ENCODE data around the gene PDPR. TPM values are rescaled to one million over a fixed set of nuclear protein-coding genes. Genes with fewer than 3 reads are reported as not detected.
A peak's percentile ranks its signal among the peaks of the same experiment; 100 is the strongest.

The PDPR gene
- total and polyA plus RNA-seq, 2 donors (not counting 3 experiments of a cell fraction or from before 2014, with no cell fraction given): 26.4 to 29.9 TPM

GRCh38 chr16:70156207-70156978, 42.3 kb downstream of the PDPR start:
- no peaks in the 10 kb centered on the region for H4K20me1 ChIP-seq (replicated peaks; ENCODE audit: control insufficient read depth, extremely low read depth, insufficient read depth, low read length)
- H3K4me1 ChIP-seq (ENCODE audit: control insufficient read depth, extremely low read depth, insufficient read depth, low read length): no peaks in the 10 kb centered on the region
- peaks cover 26 to 76% of the 10 kb centered on the region in 2 experiments for H3K36me3 ChIP-seq (ENCODE audit: control insufficient read depth in 2 of 2, extremely low read depth in 1 of 2, insufficient read depth in 2 of 2, low read length in 2 of 2)
- no peak overlapping the region for H3K27ac ChIP-seq (ENCODE audit: insufficient read depth, low read depth, low read length)
- DNase-seq (ENCODE audit: low read depth, low spot score) (peak; percentile 2), FAIRE-seq (no peak)
- no peaks in the 10 kb centered on the region for H3K27me3 ChIP-seq (ENCODE audit: control insufficient read depth in 2 of 2, insufficient read depth in 2 of 2, low read length in 2 of 2)
- H3K9me1 ChIP-seq (replicated peaks; ENCODE audit: control insufficient read depth, extremely low read depth, insufficient read depth, low read length): no peaks in the 10 kb centered on the region
- no peak for TF ChIP-seq POLR2AphosphoS5 (IDR thresholded peaks at IDR 0.05; ENCODE audit: insufficient read depth, low read depth, low read length)
- TF ChIP-seq JUN (IDR thresholded peaks at IDR 0.05; ENCODE audit: borderline replicate concordance, insufficient read depth, insufficient read length, low read depth): no peak
- no peak for TF ChIP-seq POLR2A (IDR thresholded peaks at IDR 0.05; ENCODE audit: low read depth, low read length)
- TF ChIP-seq, protein P1, sequence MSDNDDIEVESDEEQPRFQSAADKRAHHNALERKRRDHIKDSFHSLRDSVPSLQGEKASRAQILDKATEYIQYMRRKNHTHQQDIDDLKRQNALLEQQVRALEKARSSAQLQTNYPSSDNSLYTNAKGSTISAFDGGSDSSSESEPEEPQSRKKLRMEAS (IDR thresholded peaks at IDR 0.05; ENCODE audit: insufficient read depth, insufficient read length): no peak
- no peak for TF ChIP-seq MYC (IDR thresholded peaks at IDR 0.05; ENCODE audit: low read depth, low read length)
- TF ChIP-seq GATA2 (IDR thresholded peaks at IDR 0.05; ENCODE audit: insufficient read depth, insufficient read length, low read depth, low read length): no peak
- TF ChIP-seq, protein P2, sequence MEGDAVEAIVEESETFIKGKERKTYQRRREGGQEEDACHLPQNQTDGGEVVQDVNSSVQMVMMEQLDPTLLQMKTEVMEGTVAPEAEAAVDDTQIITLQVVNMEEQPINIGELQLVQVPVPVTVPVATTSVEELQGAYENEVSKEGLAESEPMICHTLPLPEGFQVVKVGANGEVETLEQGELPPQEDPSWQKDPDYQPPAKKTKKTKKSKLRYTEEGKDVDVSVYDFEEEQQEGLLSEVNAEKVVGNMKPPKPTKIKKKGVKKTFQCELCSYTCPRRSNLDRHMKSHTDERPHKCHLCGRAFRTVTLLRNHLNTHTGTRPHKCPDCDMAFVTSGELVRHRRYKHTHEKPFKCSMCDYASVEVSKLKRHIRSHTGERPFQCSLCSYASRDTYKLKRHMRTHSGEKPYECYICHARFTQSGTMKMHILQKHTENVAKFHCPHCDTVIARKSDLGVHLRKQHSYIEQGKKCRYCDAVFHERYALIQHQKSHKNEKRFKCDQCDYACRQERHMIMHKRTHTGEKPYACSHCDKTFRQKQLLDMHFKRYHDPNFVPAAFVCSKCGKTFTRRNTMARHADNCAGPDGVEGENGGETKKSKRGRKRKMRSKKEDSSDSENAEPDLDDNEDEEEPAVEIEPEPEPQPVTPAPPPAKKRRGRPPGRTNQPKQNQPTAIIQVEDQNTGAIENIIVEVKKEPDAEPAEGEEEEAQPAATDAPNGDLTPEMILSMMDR (IDR thresholded peaks at IDR 0.05; ENCODE audit: extremely low read depth in 1 of 2, insufficient read depth in 1 of 2, low read depth in 1 of 2, low read length in 2 of 2): no peak
- ChIA-PET CTCF (no interaction called here), POLR2A (no interaction called here)
- intact Hi-C loops (cut with micrococcal nuclease) (no loop called here), dilution Hi-C loops (cut with MboI; ENCODE audit: extremely low pct_ligation_motif_present, low sequenced_read_pairs) (no loop called here)
- H3K4me3 ChIP-seq (replicated peaks in 1 of 3; ENCODE audit: insufficient read depth in 1 of 3, low read depth in 1 of 3, low read length in 3 of 3): no peak overlapping the region
- no peaks in the 10 kb centered on the region for H3K9me3 ChIP-seq (replicated peaks; ENCODE audit: control insufficient read depth, insufficient read depth, low read length)
- no peak overlapping the region for H3K4me2 ChIP-seq (ENCODE audit: insufficient read depth, low read length)
- no peak overlapping the region for H3K9ac ChIP-seq (replicated peaks; ENCODE audit: extremely low read depth, insufficient read depth, low read length)
- H3K79me2 ChIP-seq (ENCODE audit: control insufficient read depth, insufficient read depth, low read length): no peaks in the 10 kb centered on the region
- H2AFZ ChIP-seq (ENCODE audit: low read depth, low read length): no peak overlapping the region
- BruUV-seq (replicated peaks): no TSS peak
